SU-DHL-6 (cell line): ENCODE data around the gene RBMY1J.
"Not testable (repeated sequence)": the region's sequence is repeated elsewhere in the genome, so short reads cannot be mapped to it uniquely, and the experiment has no call there.

Experiments used
- EZH2phosphoT487 ChIP-seq: fragments of 200-600 bp; sonication (generic), shearing (Covaris generic); conservative IDR thresholded peaks from 2 replicates; pipeline ENCODE4 v1.6.1; 2018; ENCODE audit warnings: mild to moderate bottlenecking, antibody characterized with exemption, low read length, moderate library complexity, mixed read lengths
- TF ChIP-seq, protein P1 (sequence below): fragments of 200-600 bp; sonication (generic); IDR thresholded peaks from one replicate; pipeline ENCODE4 v1.5.1; 2017; ENCODE audit warnings: antibody characterized with exemption, mild to moderate bottlenecking, low read length, moderate library complexity; ENCODE audit not compliant: insufficient read depth, poor library complexity, severe bottlenecking

DNA sequence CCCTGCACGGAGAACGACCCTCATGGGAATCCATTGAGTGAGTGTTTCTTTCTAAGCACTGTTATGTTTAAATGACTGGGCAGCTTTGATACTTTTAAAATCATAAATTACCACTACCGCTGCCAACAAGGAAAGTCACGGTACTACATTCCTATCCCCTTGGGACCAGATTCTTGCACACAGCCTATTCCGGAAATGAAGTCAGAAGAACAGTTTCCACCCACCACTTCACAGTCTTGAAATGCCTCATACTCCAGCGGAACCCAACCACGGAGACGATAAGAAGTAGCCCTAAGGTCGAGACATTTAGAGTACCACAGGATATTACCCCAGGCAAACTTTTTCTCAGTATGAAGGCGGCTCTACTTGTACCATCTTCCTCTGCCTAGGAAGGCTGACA is 58.8 kb downstream of the RBMY1J start:
- TF ChIP-seq, protein P1, sequence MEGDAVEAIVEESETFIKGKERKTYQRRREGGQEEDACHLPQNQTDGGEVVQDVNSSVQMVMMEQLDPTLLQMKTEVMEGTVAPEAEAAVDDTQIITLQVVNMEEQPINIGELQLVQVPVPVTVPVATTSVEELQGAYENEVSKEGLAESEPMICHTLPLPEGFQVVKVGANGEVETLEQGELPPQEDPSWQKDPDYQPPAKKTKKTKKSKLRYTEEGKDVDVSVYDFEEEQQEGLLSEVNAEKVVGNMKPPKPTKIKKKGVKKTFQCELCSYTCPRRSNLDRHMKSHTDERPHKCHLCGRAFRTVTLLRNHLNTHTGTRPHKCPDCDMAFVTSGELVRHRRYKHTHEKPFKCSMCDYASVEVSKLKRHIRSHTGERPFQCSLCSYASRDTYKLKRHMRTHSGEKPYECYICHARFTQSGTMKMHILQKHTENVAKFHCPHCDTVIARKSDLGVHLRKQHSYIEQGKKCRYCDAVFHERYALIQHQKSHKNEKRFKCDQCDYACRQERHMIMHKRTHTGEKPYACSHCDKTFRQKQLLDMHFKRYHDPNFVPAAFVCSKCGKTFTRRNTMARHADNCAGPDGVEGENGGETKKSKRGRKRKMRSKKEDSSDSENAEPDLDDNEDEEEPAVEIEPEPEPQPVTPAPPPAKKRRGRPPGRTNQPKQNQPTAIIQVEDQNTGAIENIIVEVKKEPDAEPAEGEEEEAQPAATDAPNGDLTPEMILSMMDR: not testable (repeated sequence)
- not testable (repeated sequence) for TF ChIP-seq EZH2phosphoT487
